Measurements from ENCODE around the gene MED12L. TPM values are rescaled to one million over a fixed set of nuclear protein-coding genes. Genes with fewer than 3 reads are reported as not detected.
"Not testable (repeated sequence)": the region's sequence is repeated elsewhere in the genome, so short reads cannot be mapped to it uniquely, and the experiment has no call there.

Gene MED12L
- total RNA-seq, 1 donor: 4.0 TPM

- not testable (repeated sequence) for H3K9me3 ChIP-seq (ENCODE audit: low read depth, low read length); H3K4me3 ChIP-seq (ENCODE audit: low read length); H3K4me1 ChIP-seq (ENCODE audit: insufficient read depth, low read length)
- peaks cover 36% of the 10 kb centered on the region for H3K27me3 ChIP-seq (ENCODE audit: insufficient read depth, low read length)
These were observed 4.4 kb upstream of the MED12L start for GRCh38 chr3:151081082-151081481.

- Histone ChIP-seq H3K4me3 (ENCODE audit: low read length) (no peak overlapping the region), H3K9me3 (ENCODE audit: low read depth, low read length) (no peaks in the 10 kb centered on the region), H3K4me1 (ENCODE audit: insufficient read depth, low read length) (peaks cover 18% of the 10 kb centered on the region), H3K27me3 (ENCODE audit: insufficient read depth, low read length) (peaks cover 49% of the 10 kb centered on the region)
These were observed 2.3 kb upstream of the MED12L start for GRCh38 chr3:151082880-151083838.

- H3K9me3 ChIP-seq (ENCODE audit: low read depth, low read length): no peaks in the 10 kb centered on the region
- peaks cover 18% of the 10 kb centered on the region for H3K4me1 ChIP-seq (ENCODE audit: insufficient read depth, low read length)
- H3K27me3 ChIP-seq (ENCODE audit: insufficient read depth, low read length): peaks cover 55% of the 10 kb centered on the region
- H3K4me3 ChIP-seq (ENCODE audit: low read length): peak overlapping the region; percentile 48
These were observed 604 bp upstream of the MED12L start for GRCh38 chr3:151084893-151085226.

- peaks cover 18% of the 10 kb centered on the region for H3K4me1 ChIP-seq (ENCODE audit: insufficient read depth, low read length)
- no peaks in the 10 kb centered on the region for H3K9me3 ChIP-seq (ENCODE audit: low read depth, low read length)
- peak overlapping the region; percentile 48 for H3K4me3 ChIP-seq (ENCODE audit: low read length)
- H3K27me3 ChIP-seq (ENCODE audit: insufficient read depth, low read length): peaks cover 50% of the 10 kb centered on the region
These were observed 522 bp downstream of the MED12L start for GRCh38 chr3:151085889-151086483.

- Histone ChIP-seq H3K9me3 (ENCODE audit: low read depth, low read length) (no peaks in the 10 kb centered on the region), H3K4me3 (ENCODE audit: low read length) (peak overlapping the region; percentile 48), H3K4me1 (ENCODE audit: insufficient read depth, low read length) (peaks cover 18% of the 10 kb centered on the region), H3K27me3 (ENCODE audit: insufficient read depth, low read length) (peaks cover 50% of the 10 kb centered on the region)
These were observed 1.3 kb downstream of the MED12L start for GRCh38 chr3:151086484-151087456.

GRCh38 chr3:151087648-151088047 is 2.2 kb downstream of the MED12L start:
- Histone ChIP-seq H3K9me3 (ENCODE audit: low read depth, low read length) (no peaks in the 10 kb centered on the region), H3K4me3 (ENCODE audit: low read length) (no peak overlapping the region), H3K27me3 (ENCODE audit: insufficient read depth, low read length) (peaks cover 44% of the 10 kb centered on the region), H3K4me1 (ENCODE audit: insufficient read depth, low read length) (peaks cover 18% of the 10 kb centered on the region)

- Histone ChIP-seq H3K27me3 (ENCODE audit: insufficient read depth, low read length) (peaks cover 18% of the 10 kb centered on the region), H3K4me1 (ENCODE audit: insufficient read depth, low read length) (peaks cover 4% of the 10 kb centered on the region), H3K9me3 (ENCODE audit: low read depth, low read length) (no peaks in the 10 kb centered on the region), H3K4me3 (ENCODE audit: low read length) (no peak overlapping the region)
These were observed 6.4 kb downstream of the MED12L start for GRCh38 chr3:151091685-151092345.

GRCh38 chr3:151093148-151093547 is 7.7 kb downstream of the MED12L start:
- Histone ChIP-seq H3K9me3 (ENCODE audit: low read depth, low read length) (no peaks in the 10 kb centered on the region), H3K27me3 (ENCODE audit: insufficient read depth, low read length) (peaks cover 6% of the 10 kb centered on the region), H3K4me3 (ENCODE audit: low read length) (no peak overlapping the region), H3K4me1 (ENCODE audit: insufficient read depth, low read length) (no peaks in the 10 kb centered on the region)

- no peaks in the 10 kb centered on the region for H3K27me3 ChIP-seq (ENCODE audit: insufficient read depth, low read length)
- no peaks in the 10 kb centered on the region for H3K4me1 ChIP-seq (ENCODE audit: insufficient read depth, low read length)
- no peak overlapping the region for H3K4me3 ChIP-seq (ENCODE audit: low read length)
- H3K9me3 ChIP-seq (ENCODE audit: low read depth, low read length): no peaks in the 10 kb centered on the region
These were observed 8.4 kb downstream of the MED12L start for GRCh38 chr3:151093905-151094304.

- Histone ChIP-seq H3K4me1 (ENCODE audit: insufficient read depth, low read length) (no peaks in the 10 kb centered on the region), H3K9me3 (ENCODE audit: low read depth, low read length) (no peaks in the 10 kb centered on the region), H3K4me3 (ENCODE audit: low read length) (no peak overlapping the region), H3K27me3 (ENCODE audit: insufficient read depth, low read length) (no peaks in the 10 kb centered on the region)
These were observed 11.3 kb downstream of the MED12L start for GRCh38 chr3:151096716-151097115.

- no peak overlapping the region for H3K4me3 ChIP-seq (ENCODE audit: low read length)
- H3K27me3 ChIP-seq (ENCODE audit: insufficient read depth, low read length): no peaks in the 10 kb centered on the region
- H3K9me3 ChIP-seq (ENCODE audit: low read depth, low read length): no peaks in the 10 kb centered on the region
- H3K4me1 ChIP-seq (ENCODE audit: insufficient read depth, low read length): no peaks in the 10 kb centered on the region
These were observed 14.6 kb downstream of the MED12L start for GRCh38 chr3:151100076-151100475.

GRCh38 chr3:151101270-151101969 is 16.0 kb downstream of the MED12L start:
- Histone ChIP-seq H3K4me3 (ENCODE audit: low read length) (no peak overlapping the region), H3K4me1 (ENCODE audit: insufficient read depth, low read length) (no peaks in the 10 kb centered on the region), H3K27me3 (ENCODE audit: insufficient read depth, low read length) (no peaks in the 10 kb centered on the region), H3K9me3 (ENCODE audit: low read depth, low read length) (no peaks in the 10 kb centered on the region)

- Histone ChIP-seq H3K4me3 (ENCODE audit: low read length) (no peak overlapping the region), H3K9me3 (ENCODE audit: low read depth, low read length) (no peaks in the 10 kb centered on the region), H3K4me1 (ENCODE audit: insufficient read depth, low read length) (no peaks in the 10 kb centered on the region), H3K27me3 (ENCODE audit: insufficient read depth, low read length) (no peaks in the 10 kb centered on the region)
These were observed 20.8 kb downstream of the MED12L start for GRCh38 chr3:151106311-151106710.

GRCh38 chr3:151107177-151107576 is 21.7 kb downstream of the MED12L start:
- no peaks in the 10 kb centered on the region for H3K9me3 ChIP-seq (ENCODE audit: low read depth, low read length)
- no peaks in the 10 kb centered on the region for H3K27me3 ChIP-seq (ENCODE audit: insufficient read depth, low read length)

More at GRCh38 chr3:151107177-151107576, 21.7 kb downstream of the MED12L start:
- Histone ChIP-seq H3K4me1 (ENCODE audit: insufficient read depth, low read length) (no peaks in the 10 kb centered on the region), H3K4me3 (ENCODE audit: low read length) (no peak overlapping the region)
